ENCODE data around the gene DACH1. TPM values are rescaled to one million over a fixed set of nuclear protein-coding genes. Genes with fewer than 3 reads are reported as not detected.
A peak's percentile ranks its signal among the peaks of the same experiment; 100 is the strongest.
"Not testable (repeated sequence)": the region's sequence is repeated elsewhere in the genome, so short reads cannot be mapped to it uniquely, and the experiment has no call there.

Gene DACH1
- 0.05 TPM in 1 of 2 replicates, not detected in the other for total RNA-seq

GRCh38 chr13:71867131-71867814 lies at the start of gene DACH1:
Gene DACH1 (minus strand): TSS chr13:71867204.
- peak; percentile 70 for DNase-seq (ENCODE audit: low read depth)

GRCh38 chr13:71913717-71914116 lies 46.7 kb upstream of the DACH1 start:
- no peak for DNase-seq (ENCODE audit: low read depth)

- DNase-seq (ENCODE audit: low read depth), result peak; percentile 17
These were observed 45.5 kb upstream of the DACH1 start for GRCh38 chr13:71912524-71912923.

GRCh38 chr13:71906448-71906847 lies 39.4 kb upstream of the DACH1 start:
- DNase-seq (ENCODE audit: low read depth), result no peak

DNA sequence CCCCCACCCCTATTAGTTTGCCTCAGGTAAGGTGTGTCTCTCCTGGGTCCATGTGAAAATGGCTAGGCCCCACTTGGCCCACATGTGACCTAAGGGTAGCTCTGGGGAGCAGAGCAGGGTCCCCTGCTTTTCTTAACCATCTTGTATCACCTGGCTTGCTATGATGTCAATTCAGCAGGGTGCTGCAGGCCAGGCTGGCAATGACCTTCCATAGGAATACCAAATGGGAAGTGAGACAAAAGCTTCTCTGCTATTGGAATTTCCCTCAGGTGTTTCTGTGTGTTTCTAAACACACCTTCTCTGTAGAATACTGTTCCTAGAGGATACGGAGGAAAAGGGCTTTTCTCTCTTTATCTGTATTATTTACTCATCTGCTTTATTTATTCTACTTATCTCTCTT lies 35.7 kb upstream of the DACH1 start:
- no peak for DNase-seq (ENCODE audit: low read depth)

DNA sequence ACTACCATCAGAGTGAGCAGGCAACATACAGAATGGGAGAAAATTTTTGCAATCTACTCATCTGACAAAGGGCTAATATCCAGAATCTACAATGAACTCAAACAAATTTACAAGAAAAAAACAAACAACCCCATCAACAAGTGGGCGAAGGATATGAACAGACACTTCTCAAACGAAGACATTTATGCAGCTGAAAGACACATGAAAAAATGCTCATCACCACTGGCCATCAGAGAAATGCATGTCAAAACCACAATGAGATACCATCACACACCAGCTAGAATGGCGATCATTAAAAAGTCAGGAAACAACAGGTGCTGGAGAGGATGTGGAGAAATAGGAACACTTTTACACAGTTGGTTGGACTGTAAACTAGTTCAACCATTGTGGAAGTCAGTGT lies 26.5 kb upstream of the DACH1 start:
- DNase-seq (ENCODE audit: low read depth), result not testable (repeated sequence)

DNA sequence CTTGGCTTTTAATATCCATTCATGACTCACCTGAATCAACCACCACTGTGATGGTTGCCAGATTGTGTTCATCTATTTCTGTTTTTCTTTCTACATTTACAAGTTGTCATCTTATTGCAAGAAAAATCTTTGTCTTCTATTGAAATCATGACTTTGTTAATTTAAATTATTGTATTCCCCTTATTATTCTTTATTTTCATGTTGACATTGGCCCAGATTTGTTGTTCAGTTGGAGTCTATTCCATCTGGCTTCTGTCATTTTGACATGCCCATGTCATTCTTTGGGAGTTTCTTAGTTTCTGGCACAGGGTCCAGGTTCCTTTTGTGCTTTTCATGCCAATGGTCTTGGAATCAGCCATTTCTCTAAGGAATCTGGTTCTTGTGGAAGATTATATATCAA lies 19.9 kb upstream of the DACH1 start:
- no peak for DNase-seq (ENCODE audit: low read depth)

- no peak for DNase-seq (ENCODE audit: low read depth)
These were observed 15.1 kb upstream of the DACH1 start for GRCh38 chr13:71882120-71882519.

GRCh38 chr13:71880753-71881541 lies 13.9 kb upstream of the DACH1 start:
- peak; percentile 89 for DNase-seq (ENCODE audit: low read depth)

DNA sequence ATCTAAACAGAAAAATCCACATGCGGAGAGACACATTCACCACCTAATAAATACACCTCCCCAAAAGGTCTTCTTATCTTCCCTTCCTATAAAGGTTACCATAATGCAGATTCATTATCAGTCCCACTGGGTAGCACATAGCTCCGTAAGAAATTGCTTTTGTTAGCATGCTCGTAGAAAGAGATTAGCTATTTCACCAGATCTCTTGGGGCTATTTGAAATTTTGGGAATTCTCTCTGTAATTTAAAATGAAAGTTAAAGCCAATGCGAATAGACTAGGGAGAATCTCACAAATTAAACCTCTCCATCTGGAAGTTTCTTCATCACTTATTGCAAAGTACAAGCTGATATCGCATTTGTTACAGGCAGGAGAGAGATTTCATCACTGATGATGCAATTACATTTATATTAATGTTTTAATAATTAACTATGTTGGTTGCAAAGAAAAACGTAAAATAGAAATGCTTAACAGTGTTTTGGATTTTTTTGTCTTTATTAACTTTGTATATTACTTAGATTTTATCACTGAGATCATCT lies 12.9 kb upstream of the DACH1 start:
- no peak for DNase-seq (ENCODE audit: low read depth)

DNA sequence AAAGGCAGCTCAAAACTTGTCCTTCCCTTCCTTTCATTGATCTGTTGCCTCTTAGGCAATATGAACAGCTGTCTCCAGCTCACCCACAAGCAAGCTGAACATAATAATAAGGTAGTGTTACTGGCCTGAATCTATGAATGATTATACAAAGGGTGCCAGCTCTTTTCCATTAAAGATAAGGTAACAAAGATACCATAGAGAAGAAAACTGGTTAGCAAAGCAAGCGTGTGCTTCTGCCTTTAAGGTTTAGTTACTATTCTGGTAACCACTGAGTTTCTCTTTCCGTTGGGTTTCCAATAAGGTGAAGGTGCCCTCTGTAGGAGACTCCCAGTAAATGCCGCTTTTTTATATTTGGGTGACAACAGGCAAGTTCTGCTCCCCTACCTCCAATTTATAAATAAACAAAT lies 12.1 kb upstream of the DACH1 start:
- DNase-seq (ENCODE audit: low read depth), result peak; percentile 58

DNA sequence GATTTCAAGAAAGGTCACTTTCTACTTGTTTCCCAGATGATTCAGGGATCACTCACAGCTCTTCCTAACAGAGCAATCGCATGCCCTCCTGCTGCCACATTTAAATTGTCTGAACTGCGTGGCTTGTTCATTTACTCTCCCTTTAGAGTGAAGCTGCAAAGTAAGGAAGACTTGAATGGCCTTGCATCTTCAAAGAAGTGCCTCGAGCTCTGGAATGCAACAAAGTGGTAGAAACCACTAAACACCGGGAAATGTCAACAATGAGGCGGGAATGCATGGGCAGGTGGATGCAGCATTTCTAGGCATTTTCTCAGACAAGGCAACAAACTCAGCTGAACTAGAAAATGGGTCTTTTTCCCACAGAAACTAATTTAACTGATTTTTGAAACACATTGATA lies 10.3 kb upstream of the DACH1 start:
- no peak for DNase-seq (ENCODE audit: low read depth)

GRCh38 chr13:71876648-71877255 lies 9.7 kb upstream of the DACH1 start:
- DNase-seq (ENCODE audit: low read depth), result peak; percentile 19

DNA sequence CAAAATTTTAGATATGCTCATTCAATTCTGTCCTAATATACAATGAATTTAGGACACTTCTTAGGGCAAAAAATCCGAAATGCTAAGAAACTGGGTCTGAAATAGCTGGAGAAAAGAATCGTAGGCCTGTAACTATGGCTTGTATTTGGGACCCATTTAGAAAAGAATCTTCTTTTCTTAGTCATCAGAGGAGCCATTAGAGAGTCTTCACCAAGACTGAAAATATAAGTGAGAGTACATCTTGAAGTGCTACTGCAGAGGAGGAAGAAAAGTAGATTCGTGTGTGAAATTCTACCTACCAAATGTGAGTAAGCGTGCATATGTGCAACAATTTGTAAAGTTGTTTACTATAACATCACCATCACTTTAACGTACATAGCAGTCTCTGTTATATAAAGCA lies 8.8 kb upstream of the DACH1 start:
- no peak for DNase-seq (ENCODE audit: low read depth)

DNA sequence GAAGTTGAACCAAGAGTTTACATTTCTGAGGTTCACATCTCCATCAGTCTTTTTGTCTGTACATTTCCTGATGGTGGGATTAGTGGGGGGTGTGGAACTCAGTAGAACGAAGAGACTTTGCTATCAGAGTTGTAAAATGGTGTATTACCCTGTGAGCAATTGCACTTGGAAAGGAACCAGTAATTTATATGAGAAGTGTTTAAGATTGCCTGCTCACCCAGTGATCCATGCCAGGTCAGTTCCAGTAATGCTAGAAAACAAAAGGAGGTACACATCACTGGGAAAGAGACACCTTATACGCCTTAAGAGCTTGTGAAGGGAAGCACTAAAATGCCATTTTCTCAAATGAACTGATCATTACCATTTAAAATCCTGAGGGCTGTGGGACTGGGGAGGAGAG lies 7.5 kb upstream of the DACH1 start:
- DNase-seq (ENCODE audit: low read depth), result no peak

- no peak for DNase-seq (ENCODE audit: low read depth)
These were observed 6.6 kb upstream of the DACH1 start for GRCh38 chr13:71873418-71874247.

DNA sequence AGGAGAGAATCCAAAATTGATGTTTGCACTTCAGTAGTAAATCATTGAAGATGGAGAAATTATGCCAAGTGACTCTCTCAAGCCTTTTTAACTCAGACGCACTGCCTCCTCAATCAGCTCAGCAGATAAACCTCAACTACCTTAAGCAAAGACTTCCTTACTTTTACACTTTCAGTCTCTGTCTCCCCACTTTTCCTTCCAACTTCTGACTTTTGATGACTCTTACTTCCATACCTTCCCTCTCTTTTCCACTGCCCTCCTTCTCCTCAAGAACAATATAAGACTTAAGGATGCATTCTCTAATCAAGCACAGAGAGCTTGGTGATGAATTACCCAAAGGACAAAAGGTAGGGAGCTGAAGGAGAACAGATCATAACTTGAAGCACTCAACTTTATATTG lies 4.8 kb upstream of the DACH1 start:
- no peak for DNase-seq (ENCODE audit: low read depth)

DNA sequence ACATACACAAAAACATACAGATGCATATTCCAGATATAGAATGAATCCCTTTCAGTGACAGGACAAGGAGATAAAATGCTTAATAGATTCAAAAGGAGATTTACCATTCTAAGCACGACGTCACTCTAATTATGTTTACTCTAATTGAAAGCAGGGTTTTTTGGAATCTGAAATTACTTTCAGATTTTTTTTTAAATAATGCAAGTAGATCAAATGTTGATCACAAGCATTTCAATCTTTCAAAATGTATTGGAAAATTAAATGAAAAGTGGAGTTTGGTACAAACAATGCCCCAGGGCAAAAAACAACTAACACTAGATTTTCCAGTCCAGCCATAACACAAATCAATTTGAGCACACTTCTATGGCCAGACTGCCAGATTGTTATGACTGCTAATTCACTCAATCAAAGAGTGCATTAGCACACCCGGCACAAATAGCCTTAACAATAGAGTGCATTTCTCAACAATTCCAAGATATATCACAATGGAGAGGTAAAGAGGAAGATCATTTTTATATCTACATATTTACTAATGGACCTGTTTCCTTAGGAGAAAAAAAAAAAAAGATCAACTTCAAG lies 4.3 kb upstream of the DACH1 start:
- no peak for DNase-seq (ENCODE audit: low read depth)

DNA sequence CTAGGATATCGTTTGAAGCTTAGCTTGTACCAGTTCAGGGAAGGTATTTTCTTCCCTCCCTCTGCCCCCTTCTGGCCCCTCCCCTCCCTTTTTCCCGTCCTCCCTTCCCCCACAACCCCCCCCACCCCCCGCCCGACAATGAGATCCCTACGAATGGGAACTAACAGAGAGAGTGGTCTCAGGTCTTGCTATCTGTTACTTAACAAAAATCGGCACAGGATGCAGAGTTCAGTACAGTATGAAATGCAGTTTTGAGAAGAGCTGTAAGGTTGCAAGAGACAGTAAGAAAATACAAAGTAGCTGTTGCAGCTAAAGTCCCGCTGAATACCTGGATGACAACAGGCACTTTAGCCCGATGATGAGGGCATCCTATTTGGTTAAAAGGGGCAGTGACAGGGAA lies 3.1 kb upstream of the DACH1 start:
- DNase-seq (ENCODE audit: low read depth), result no peak

DNA sequence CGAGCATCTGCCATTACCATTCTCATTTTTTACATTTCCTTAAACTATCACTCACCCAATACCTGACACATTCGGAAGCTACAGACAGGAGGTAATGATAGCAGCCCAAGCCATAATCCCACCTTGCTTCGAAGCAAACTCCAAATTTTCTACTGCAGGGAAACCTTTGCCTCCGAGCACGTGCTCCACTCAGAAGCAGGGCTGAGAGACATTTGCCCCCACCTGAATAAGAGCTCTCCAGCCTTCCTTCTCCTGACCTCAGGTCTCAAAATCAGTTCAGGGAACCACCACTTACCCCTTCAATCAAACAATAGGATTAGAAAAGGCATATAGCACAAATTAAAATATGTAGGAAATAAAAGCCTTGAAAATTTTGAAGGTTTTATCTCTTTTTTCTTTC lies 2.3 kb upstream of the DACH1 start:
- no peak for DNase-seq (ENCODE audit: low read depth)

DNA sequence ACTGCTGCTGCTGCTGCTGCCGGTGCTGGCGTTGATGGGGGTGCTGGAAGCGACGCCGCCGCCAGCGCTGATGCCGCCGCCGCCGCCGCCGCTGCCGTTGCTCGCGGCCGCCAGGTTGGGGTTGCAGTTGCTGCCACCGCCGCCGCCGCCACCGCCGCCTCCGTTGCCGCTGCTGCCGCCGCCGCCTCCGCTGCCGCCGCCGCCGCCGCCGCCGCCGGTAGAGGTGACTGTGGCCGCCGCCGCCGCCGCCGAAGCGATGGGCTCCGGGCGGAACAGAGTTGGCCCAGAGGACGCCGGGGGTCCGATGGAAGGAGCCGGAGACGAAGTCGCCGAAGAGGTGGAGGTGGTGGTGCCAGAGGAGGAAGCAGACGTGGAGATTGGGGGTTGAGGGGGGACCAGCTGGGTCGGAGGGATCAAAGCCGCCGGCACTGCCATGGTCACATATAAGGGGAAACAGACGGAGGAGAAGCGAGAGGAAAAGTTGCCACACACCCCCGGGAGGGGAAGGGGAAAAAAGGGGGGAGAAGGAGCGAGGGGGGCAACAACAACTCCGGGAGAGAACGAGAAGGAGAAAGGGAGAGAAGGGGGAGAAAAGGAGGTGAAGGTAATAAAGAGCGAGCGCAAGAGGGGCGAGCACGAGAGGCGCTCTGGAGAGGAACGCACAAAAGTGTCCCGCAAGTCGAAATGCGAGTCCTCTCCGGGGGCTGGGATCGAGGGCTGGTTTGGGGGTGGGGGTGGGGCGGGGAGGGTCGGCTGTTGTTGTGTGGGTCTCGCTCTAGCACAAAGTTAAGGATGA lies 471 bp downstream of the DACH1 start:
- DNase-seq (ENCODE audit: low read depth), result no peak

Data from renal cortical epithelial cell (primary cell).